WTC11 (cell line): ENCODE data around the gene NPB. TPM values are rescaled to one million over a fixed set of nuclear protein-coding genes. Genes with fewer than 3 reads are reported as not detected.

ENCODE experiments used
- ATAC-seq: fragments of 200-7000 bp; cut with Tn5 transposase; 2 replicates; pipeline ENCODE4 v1.10.0; 2021; ENCODE audit warnings: mild to moderate bottlenecking, moderate library complexity
- CTCF ChIA-PET: fragments of 300-600 bp; sonication (Branson Sonifier 250); formaldehyde crosslinking; loops from one replicate; lab custom pipeline; 2021; ENCODE audit warnings: antibody characterized with exemption; lab: Charles Lee
- POLR2A ChIA-PET: fragments of 350-600 bp; sonication (Branson Sonifier 250); formaldehyde crosslinking; loops from one replicate; lab custom pipeline; 2021; ENCODE audit warnings: antibody characterized with exemption; lab: Charles Lee
- DNase-seq: peaks from one replicate; pipeline ENCODE4 v3.0.0; 2021; ENCODE audit warnings: low spot score
- H3K27ac Mint-ChIP-seq: 2 replicates; pipeline ENCODE4 v1.8.0; 2021; ENCODE audit warnings: mixed read lengths
- H3K27me3 Mint-ChIP-seq: 2 replicates; pipeline ENCODE4 v1.8.0; 2021; ENCODE audit warnings: low read depth, mild to moderate bottlenecking, moderate library complexity, mixed read lengths
- H3K36me3 Mint-ChIP-seq: 2 replicates; pipeline ENCODE4 v1.8.0; 2021; ENCODE audit warnings: mixed read lengths
- H3K4me1 Mint-ChIP-seq: 2 replicates; pipeline ENCODE4 v1.8.0; 2022; ENCODE audit warnings: mixed read lengths
- H3K4me3 Mint-ChIP-seq: 2 replicates; pipeline ENCODE4 v1.8.0; 2021; ENCODE audit warnings: mild to moderate bottlenecking, moderate library complexity, mixed read lengths
- H3K9me3 Mint-ChIP-seq: 2 replicates; pipeline ENCODE4 v1.8.0; 2021; ENCODE audit warnings: mixed read lengths
- AR ChIP-seq: fragments of 250-450 bp; sonication (Bioruptor Pico); IDR thresholded peaks from 2 replicates; pipeline ENCODE4 v1.9.0; 2021; ENCODE audit warnings: mild to moderate bottlenecking
- CTCF ChIP-seq: fragments of 200-600 bp; IDR thresholded peaks from 2 replicates; pipeline ENCODE4 v1.8.0; 2022; ENCODE audit warnings: antibody characterized with exemption
- E2F1 ChIP-seq: sonication (generic); formaldehyde crosslinking; IDR thresholded peaks from 2 replicates; pipeline ENCODE4 v1.8.0; 2022; ENCODE audit warnings: mild to moderate bottlenecking, missing genetic modification reagents
- E2F4 ChIP-seq: sonication (generic); formaldehyde crosslinking; IDR thresholded peaks from 2 replicates; pipeline ENCODE4 v1.8.1; 2022; ENCODE audit warnings: low read depth, mild to moderate bottlenecking, moderate library complexity, missing genetic modification reagents, borderline replicate concordance
- ERG ChIP-seq: fragments of 250-450 bp; sonication (Bioruptor Pico); IDR thresholded peaks from 2 replicates; pipeline ENCODE4 v1.8.0; 2021; ENCODE audit warnings: mild to moderate bottlenecking
- GABPB1 ChIP-seq: sonication (generic); formaldehyde crosslinking; IDR thresholded peaks from 2 replicates; pipeline ENCODE4 v1.8.1; 2023; ENCODE audit warnings: mild to moderate bottlenecking, missing genetic modification reagents
- HMGA2 ChIP-seq: fragments of 250-450 bp; sonication (Bioruptor Pico); IDR thresholded peaks from 2 replicates; pipeline ENCODE4 v1.4.0; 2021; ENCODE audit warnings: mild to moderate bottlenecking, moderate library complexity
- IRF2 ChIP-seq: sonication (generic); formaldehyde crosslinking; IDR thresholded peaks from 2 replicates; pipeline ENCODE4 v1.8.0; 2022; ENCODE audit warnings: low read depth, missing genetic modification reagents, borderline replicate concordance
- JAZF1 ChIP-seq: fragments of 250-450 bp; sonication (Bioruptor Pico); IDR thresholded peaks from 2 replicates; pipeline ENCODE4 v1.9.0; 2021; ENCODE audit warnings: moderate library complexity, mild to moderate bottlenecking, inconsistent platforms
- MXD4 ChIP-seq: fragments of 250-450 bp; sonication (Bioruptor Pico); IDR thresholded peaks from 2 replicates; pipeline ENCODE4 v1.8.0; 2021; ENCODE audit warnings: mild to moderate bottlenecking, moderate library complexity, borderline replicate concordance
- NFE2L1 ChIP-seq: sonication (generic); formaldehyde crosslinking; IDR thresholded peaks from 2 replicates; pipeline ENCODE4 v1.8.1; 2023; ENCODE audit warnings: missing genetic modification reagents
- PREB ChIP-seq: sonication (generic); formaldehyde crosslinking; IDR thresholded peaks from 2 replicates; pipeline ENCODE4 v1.8.1; 2022; ENCODE audit warnings: mild to moderate bottlenecking, missing genetic modification reagents, moderate library complexity, borderline replicate concordance
- TEAD4 ChIP-seq: sonication (generic); formaldehyde crosslinking; IDR thresholded peaks from 2 replicates; pipeline ENCODE4 v1.8.0; 2022; ENCODE audit warnings: mild to moderate bottlenecking, missing genetic modification reagents
- ZBTB21 ChIP-seq: sonication (generic); formaldehyde crosslinking; IDR thresholded peaks from 2 replicates; pipeline ENCODE4 v1.8.1; 2023; ENCODE audit warnings: mild to moderate bottlenecking, missing genetic modification reagents, borderline replicate concordance
- ZNF138 ChIP-seq: sonication (generic); formaldehyde crosslinking; conservative IDR thresholded peaks from 2 replicates; pipeline ENCODE4 v1.8.1; 2022; ENCODE audit warnings: mild to moderate bottlenecking, moderate library complexity, missing genetic modification reagents
- ZNF232 ChIP-seq: sonication (generic); formaldehyde crosslinking; IDR thresholded peaks from 2 replicates; pipeline ENCODE4 v1.8.0; 2022; ENCODE audit warnings: mild to moderate bottlenecking, missing genetic modification reagents
- ZNF281 ChIP-seq: sonication (generic); formaldehyde crosslinking; IDR thresholded peaks from 2 replicates; pipeline ENCODE4 v1.8.0; 2023; ENCODE audit warnings: mild to moderate bottlenecking, missing genetic modification reagents
- ZNF396 ChIP-seq: fragments of 250-450 bp; sonication (Bioruptor Pico); IDR thresholded peaks from 2 replicates; pipeline ENCODE4 v1.8.0; 2021; ENCODE audit warnings: mild to moderate bottlenecking, moderate library complexity, borderline replicate concordance
- ZNF512 ChIP-seq: sonication (generic); formaldehyde crosslinking; IDR thresholded peaks from 2 replicates; pipeline ENCODE4 v1.8.1; 2022; ENCODE audit warnings: missing genetic modification reagents, borderline replicate concordance
- ZNF671 ChIP-seq: fragments of 250-450 bp; sonication (Bioruptor Pico); IDR thresholded peaks from 2 replicates; pipeline ENCODE4 v1.8.0; 2021; ENCODE audit warnings: mild to moderate bottlenecking
- total RNA-seq: library from RNA; stranded (reverse); gene quantifications from 3 replicates; pipeline ENCODE4 v1.2.3, GENCODE V29; 2021

Gene NPB
- total RNA-seq, 1 experiment from 2014 or later = 1.9 TPM

GRCh38 chr17:81913394-81914102 lies 11.5 kb downstream of the NPB start (continued):
- no peak for TF ChIP-seq ZNF512 (CRISPR knock-in tag)
- TF ChIP-seq E2F1 (CRISPR knock-in tag) = no peak
- TF ChIP-seq ZBTB21 (CRISPR knock-in tag) = no peak

- POLR2A ChIA-PET = interaction anchor here (2.0 kb wide), 1 partner anchor 9 kb away, joined by 7 read pairs; no protein-coding TSS in a partner anchor
- TF ChIP-seq ZNF281 (CRISPR knock-in tag) (no peak), ZNF396 (CRISPR knock-in tag) (no peak), ZNF232 (no peak), E2F4 (CRISPR knock-in tag) (no peak), NFE2L1 (CRISPR knock-in tag) (no peak), ERG (CRISPR knock-in tag) (no peak), TEAD4 (CRISPR knock-in tag) (no peak), GABPB1 (CRISPR knock-in tag) (no peak), ZNF138 (no peak), PREB (CRISPR knock-in tag) (no peak), ZNF671 (CRISPR knock-in tag) (no peak), MXD4 (no peak), JAZF1 (CRISPR knock-in tag) (no peak), AR (CRISPR knock-in tag) (no peak), CTCF (no peak), HMGA2 (no peak), IRF2 (CRISPR knock-in tag) (no peak)
Measured at GRCh38 chr17:81914103-81914850, 12.2 kb downstream of the NPB start.

More at GRCh38 chr17:81914103-81914850, 12.2 kb downstream of the NPB start:
- CTCF ChIA-PET = no interaction called here
- Mint-ChIP-seq H3K27ac (no peak overlapping the region), H3K27me3 (no peaks in the 10 kb centered on the region), H3K4me3 (no peak overlapping the region), H3K4me1 (peaks cover 16% of the 10 kb centered on the region), H3K9me3 (no peaks in the 10 kb centered on the region), H3K36me3 (peaks cover 17% of the 10 kb centered on the region)
- no peak for DNase-seq
- no peak for ATAC-seq
